Endothelial cell of umbilical vein (primary cell): ENCODE results near the gene RNU7-1. TPM values are rescaled to one million over a fixed set of nuclear protein-coding genes. Genes with fewer than 3 reads are reported as not detected.

Experiments used
- BruUV-seq: library from RNA; stranded (reverse); fragments of 400-500 nt; replicated peaks from 2 replicates; lab custom pipeline; 2021; lab: Mats Ljungman, UMichigan
- CTCF ChIA-PET: fragments of 300-600, 350-600 bp; sonication (Branson Sonifier 250); formaldehyde crosslinking; loops from one replicate; lab custom pipeline; 2021; ENCODE audit warnings: antibody characterized with exemption, inconsistent platforms; lab: Charles Lee
- POLR2A ChIA-PET: fragments of 300-600, 350-600 bp; sonication (Branson Sonifier 250); formaldehyde crosslinking; loops from one replicate; lab custom pipeline; 2021; ENCODE audit warnings: antibody characterized with exemption, inconsistent platforms; lab: Charles Lee
- DNase-seq: peaks from one replicate; pipeline ENCODE4 v3.0.0-alpha.2; 2011; ENCODE audit warnings: low read depth, low spot score
- FAIRE-seq: peaks from 2 replicates; lab custom pipeline; 2011; peaks lifted over from hg19 to GRCh38; lab: Jason Lieb, UNC
- H2AFZ ChIP-seq: 2 replicates; pipeline ENCODE4 v1.6.0; 2012; ENCODE audit warnings: low read depth, low read length, control low read depth, inconsistent platforms
- H3K27ac ChIP-seq: 2 replicates; pipeline ENCODE4 v1.5.1; 2011; ENCODE audit warnings: low read depth, mild to moderate bottlenecking, control low read depth, low read length, moderate library complexity; ENCODE audit not compliant: insufficient read depth
- H3K27me3 ChIP-seq, 2 experiments: 2 replicates each; pipeline versions ENCODE4 v1.6.0 to v1.6.1; 2011; ENCODE audit warnings: low read length in 2 of 2, mixed read lengths in 1 of 2; ENCODE audit not compliant: control insufficient read depth in 2 of 2, insufficient read depth in 2 of 2
- H3K36me3 ChIP-seq, 2 experiments: 2 replicates in 1 of 2; 3 replicates in 1 of 2; pipeline ENCODE4 v1.5.1; 2011; ENCODE audit warnings: low read length in 2 of 2, mild to moderate bottlenecking in 1 of 2, moderate library complexity in 1 of 2; ENCODE audit not compliant: control insufficient read depth in 2 of 2, insufficient read depth in 2 of 2; ENCODE audit errors: extremely low read depth in 1 of 2
- H3K4me1 ChIP-seq: 3 replicates; pipeline ENCODE4 v1.5.1; 2011; ENCODE audit warnings: mild to moderate bottlenecking, low read length; ENCODE audit not compliant: control insufficient read depth, insufficient read depth; ENCODE audit errors: extremely low read depth
- H3K4me2 ChIP-seq: 2 replicates; pipeline ENCODE4 v1.6.1; 2011; ENCODE audit warnings: low read length, control low read depth, mixed read lengths; ENCODE audit not compliant: insufficient read depth
- H3K4me3 ChIP-seq, 3 experiments: fragments of 200-600 bp in 1 of 3; sonication (generic), shearing (Covaris generic) in 1 of 3; replicated peaks in 1 of 3; 2 replicates each; pipeline ENCODE4 v1.5.1; 2011 to 2016; ENCODE audit warnings: control low read depth in 3 of 3, low read length in 3 of 3, mild to moderate bottlenecking in 2 of 3, inconsistent platforms in 1 of 3, low read depth in 1 of 3, moderate library complexity in 1 of 3; ENCODE audit not compliant: insufficient read depth in 1 of 3
- H3K79me2 ChIP-seq: 2 replicates; pipeline ENCODE4 v1.6.0; 2012; ENCODE audit warnings: low read length, inconsistent platforms; ENCODE audit not compliant: control insufficient read depth, insufficient read depth
- H3K9ac ChIP-seq: replicated peaks from 2 replicates; pipeline ENCODE3; 2011; ENCODE audit warnings: low read length, control low read depth; ENCODE audit not compliant: insufficient read depth; ENCODE audit errors: extremely low read depth
- H3K9me1 ChIP-seq: replicated peaks from 3 replicates; pipeline ENCODE4 v1.6.0; 2011; ENCODE audit warnings: mild to moderate bottlenecking, low read length; ENCODE audit not compliant: control insufficient read depth, insufficient read depth; ENCODE audit errors: extremely low read depth
- H3K9me3 ChIP-seq: replicated peaks from 2 replicates; pipeline ENCODE4 v1.5.1; 2012; ENCODE audit warnings: low read length, inconsistent platforms; ENCODE audit not compliant: control insufficient read depth, insufficient read depth
- H4K20me1 ChIP-seq: replicated peaks from 2 replicates; pipeline ENCODE3; 2011; ENCODE audit warnings: mild to moderate bottlenecking, low read length; ENCODE audit not compliant: control insufficient read depth, insufficient read depth; ENCODE audit errors: extremely low read depth
- EZH2 ChIP-seq: IDR thresholded peaks from 2 replicates; pipeline ENCODE4 v1.6.1; 2012; ENCODE audit warnings: borderline replicate concordance, low read depth, mild to moderate bottlenecking, moderate library complexity, low read length, inconsistent platforms; ENCODE audit not compliant: severe bottlenecking
- FOS ChIP-seq: IDR thresholded peaks from 2 replicates; pipeline ENCODE4 v1.6.1; 2011; ENCODE audit warnings: mild to moderate bottlenecking, low read length, moderate library complexity, borderline replicate concordance; ENCODE audit not compliant: insufficient read depth
- GATA2 ChIP-seq: IDR thresholded peaks from 2 replicates; pipeline ENCODE4 v1.7.0; 2011; ENCODE audit warnings: low read depth, mild to moderate bottlenecking, moderate library complexity, mixed read lengths, low read length; ENCODE audit not compliant: insufficient read length, insufficient read depth
- JUN ChIP-seq: IDR thresholded peaks from 2 replicates; pipeline ENCODE4 v1.6.1; 2011; ENCODE audit warnings: borderline replicate concordance, low read depth; ENCODE audit not compliant: insufficient read length, insufficient read depth
- POLR2A ChIP-seq: IDR thresholded peaks from 2 replicates; pipeline ENCODE4 v1.6.1; 2012; ENCODE audit warnings: low read depth, mild to moderate bottlenecking, control low read depth, low read length
- dilution Hi-C: fragments of 300-500 bp; cut with MboI; formaldehyde crosslinking; loops from one replicate; pipeline ENCODE4 v1.15.0; 2019; ENCODE audit warnings: low sequenced_read_pairs; ENCODE audit not compliant: extremely low pct_ligation_motif_present
- intact Hi-C: fragments of 100-400 bp; cut with micrococcal nuclease; formaldehyde crosslinking; loops from one replicate; pipeline ENCODE4 v1.10.0; 2022
- polyA plus RNA-seq, 4 experiments: library from polyadenylated mRNA; depleted of rRNA in 3 of 4; stranded (reverse) in 3 of 4; unstranded in 1 of 4; fragments of >200 nt; gene quantifications; 2 replicates each; pipeline versions ENCODE4 v1.2.1 to v1.2.3, GENCODE V29; 2011 to 2012; ENCODE audit warnings: missing spikeins in 1 of 4
- total RNA-seq: library from RNA; stranded (reverse); gene quantifications from 2 replicates; pipeline ENCODE4 v1.2.3, GENCODE V29; 2021
- TF ChIP-seq, protein P1 (sequence below), 2 donors: IDR thresholded peaks; 1 replicate in 1 of 2; 2 replicates in 1 of 2; pipeline ENCODE4 v1.5.1; 2011; ENCODE audit warnings: low read length in 2 of 2, mild to moderate bottlenecking in 2 of 2, moderate library complexity in 2 of 2, control low read depth in 1 of 2, inconsistent platforms in 1 of 2, low read depth in 1 of 2; ENCODE audit not compliant: insufficient read depth in 1 of 2; ENCODE audit errors: extremely low read depth in 1 of 2

RNU7-1 gene
- total and polyA plus RNA-seq, 2 donors (not counting 3 experiments of a cell fraction or from before 2014, with no cell fraction given) = not detected

- Histone ChIP-seq H3K4me1 (peaks cover 21% of the 10 kb centered on the region), H3K4me3 (no peak overlapping the region), H3K4me2 (no peak overlapping the region), H3K79me2 (peaks cover 16% of the 10 kb centered on the region), H3K9me1 (no peaks in the 10 kb centered on the region), H3K36me3 (peaks cover 13 to 30% of the 10 kb centered on the region in 2 experiments), H3K27ac (no peak overlapping the region), H3K9ac (no peak overlapping the region), H3K27me3 (no peaks in the 10 kb centered on the region), H3K9me3 (no peaks in the 10 kb centered on the region), H4K20me1 (no peaks in the 10 kb centered on the region), H2AFZ (no peak overlapping the region)
- ChIA-PET POLR2A (no interaction called here), CTCF (interaction anchor here (0.8 to 4.0 kb wide), 15 partner anchors 8 to 674 kb away, joined by 3 to 124 read pairs (median 7); partner anchors contain the start of genes C12orf57, RNU7-1 and SPSB2)
- FAIRE-seq = no peak
- BruUV-seq = no TSS peak
- dilution Hi-C loops = no loop called here
- intact Hi-C loops = no loop called here
- TF ChIP-seq GATA2 (no peak), POLR2A (no peak), FOS (no peak), EZH2 (no peak), JUN (no peak)
- TF ChIP-seq, protein P1, sequence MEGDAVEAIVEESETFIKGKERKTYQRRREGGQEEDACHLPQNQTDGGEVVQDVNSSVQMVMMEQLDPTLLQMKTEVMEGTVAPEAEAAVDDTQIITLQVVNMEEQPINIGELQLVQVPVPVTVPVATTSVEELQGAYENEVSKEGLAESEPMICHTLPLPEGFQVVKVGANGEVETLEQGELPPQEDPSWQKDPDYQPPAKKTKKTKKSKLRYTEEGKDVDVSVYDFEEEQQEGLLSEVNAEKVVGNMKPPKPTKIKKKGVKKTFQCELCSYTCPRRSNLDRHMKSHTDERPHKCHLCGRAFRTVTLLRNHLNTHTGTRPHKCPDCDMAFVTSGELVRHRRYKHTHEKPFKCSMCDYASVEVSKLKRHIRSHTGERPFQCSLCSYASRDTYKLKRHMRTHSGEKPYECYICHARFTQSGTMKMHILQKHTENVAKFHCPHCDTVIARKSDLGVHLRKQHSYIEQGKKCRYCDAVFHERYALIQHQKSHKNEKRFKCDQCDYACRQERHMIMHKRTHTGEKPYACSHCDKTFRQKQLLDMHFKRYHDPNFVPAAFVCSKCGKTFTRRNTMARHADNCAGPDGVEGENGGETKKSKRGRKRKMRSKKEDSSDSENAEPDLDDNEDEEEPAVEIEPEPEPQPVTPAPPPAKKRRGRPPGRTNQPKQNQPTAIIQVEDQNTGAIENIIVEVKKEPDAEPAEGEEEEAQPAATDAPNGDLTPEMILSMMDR (IDR thresholded peaks at IDR 0.05; ENCODE audit: extremely low read depth in 1 of 2, insufficient read depth in 1 of 2, low read depth in 1 of 2, low read length in 2 of 2) = no peak
- no peak for DNase-seq
Measured at GRCh38 chr12:6963791-6964413, 20.3 kb downstream of the RNU7-1 start.
